LNCaP clone FGC (cell line): ENCODE measurements around the gene CHRM2.

Experiments used
- DNase-seq: peaks from one replicate; pipeline ENCODE4 v3.0.0-alpha.2; 2011; ENCODE audit warnings: low read depth
- H3K4me3 ChIP-seq: 2 replicates; pipeline ENCODE4 v1.5.1; 2011; ENCODE audit warnings: mild to moderate bottlenecking, low read depth, low read length, control low read depth
- TF ChIP-seq, protein P1 (sequence below): IDR thresholded peaks from 2 replicates; pipeline ENCODE4 v1.5.1; 2012; ENCODE audit warnings: mild to moderate bottlenecking; ENCODE audit not compliant: control insufficient read depth, insufficient read depth; ENCODE audit errors: extremely low read depth

The CHRM2 gene

GRCh38 chr7:137025469-137026175, 157.2 kb downstream of the CHRM2 start:
- no peak for DNase-seq
- no peak overlapping the region for H3K4me3 ChIP-seq
- TF ChIP-seq, protein P1, sequence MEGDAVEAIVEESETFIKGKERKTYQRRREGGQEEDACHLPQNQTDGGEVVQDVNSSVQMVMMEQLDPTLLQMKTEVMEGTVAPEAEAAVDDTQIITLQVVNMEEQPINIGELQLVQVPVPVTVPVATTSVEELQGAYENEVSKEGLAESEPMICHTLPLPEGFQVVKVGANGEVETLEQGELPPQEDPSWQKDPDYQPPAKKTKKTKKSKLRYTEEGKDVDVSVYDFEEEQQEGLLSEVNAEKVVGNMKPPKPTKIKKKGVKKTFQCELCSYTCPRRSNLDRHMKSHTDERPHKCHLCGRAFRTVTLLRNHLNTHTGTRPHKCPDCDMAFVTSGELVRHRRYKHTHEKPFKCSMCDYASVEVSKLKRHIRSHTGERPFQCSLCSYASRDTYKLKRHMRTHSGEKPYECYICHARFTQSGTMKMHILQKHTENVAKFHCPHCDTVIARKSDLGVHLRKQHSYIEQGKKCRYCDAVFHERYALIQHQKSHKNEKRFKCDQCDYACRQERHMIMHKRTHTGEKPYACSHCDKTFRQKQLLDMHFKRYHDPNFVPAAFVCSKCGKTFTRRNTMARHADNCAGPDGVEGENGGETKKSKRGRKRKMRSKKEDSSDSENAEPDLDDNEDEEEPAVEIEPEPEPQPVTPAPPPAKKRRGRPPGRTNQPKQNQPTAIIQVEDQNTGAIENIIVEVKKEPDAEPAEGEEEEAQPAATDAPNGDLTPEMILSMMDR: no peak

DNA sequence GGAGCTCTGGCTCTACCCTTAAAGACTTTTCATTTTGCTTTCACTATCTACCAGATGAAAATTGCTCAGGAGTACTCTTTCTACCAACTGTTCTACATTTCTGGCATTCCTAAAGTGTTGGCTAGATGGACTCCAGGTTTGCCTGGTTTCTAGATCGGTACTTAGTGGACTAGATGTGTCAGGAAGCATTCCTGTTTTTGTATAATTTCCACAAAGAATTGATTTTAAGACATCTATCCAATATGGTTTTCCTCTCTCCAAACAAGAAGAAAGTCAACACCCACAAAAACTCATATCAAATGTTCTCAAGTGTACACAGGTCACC, 157.7 kb downstream of the CHRM2 start:
- no peak for DNase-seq
- H3K4me3 ChIP-seq: no peak overlapping the region
- TF ChIP-seq, protein P1: no peak

DNA sequence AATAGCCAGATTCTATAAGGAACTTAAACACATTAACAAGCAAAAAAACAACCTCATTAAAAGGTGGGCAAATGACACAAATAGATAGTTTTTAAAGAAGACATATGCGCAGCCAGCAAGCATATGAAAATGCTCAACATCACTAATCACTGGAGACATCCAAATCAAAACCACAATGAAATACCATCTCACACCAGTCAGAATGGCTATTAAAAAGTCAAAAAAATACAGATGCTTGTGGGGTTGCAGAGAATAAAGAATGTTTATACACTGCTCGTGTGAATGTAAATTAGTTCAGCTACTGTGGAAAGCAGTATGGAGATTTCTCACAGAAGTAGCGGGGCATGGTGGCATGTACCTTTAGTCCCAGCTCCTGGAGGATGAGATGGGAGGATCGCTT, 164.0 kb downstream of the CHRM2 start:
- TF ChIP-seq, protein P1: no peak
- H3K4me3 ChIP-seq: no peak overlapping the region
- no peak for DNase-seq

- no peak overlapping the region for H3K4me3 ChIP-seq
- DNase-seq: no peak
- TF ChIP-seq, protein P1: no peak
These were observed 168.3 kb downstream of the CHRM2 start for GRCh38 chr7:137036768-137037167.

DNA sequence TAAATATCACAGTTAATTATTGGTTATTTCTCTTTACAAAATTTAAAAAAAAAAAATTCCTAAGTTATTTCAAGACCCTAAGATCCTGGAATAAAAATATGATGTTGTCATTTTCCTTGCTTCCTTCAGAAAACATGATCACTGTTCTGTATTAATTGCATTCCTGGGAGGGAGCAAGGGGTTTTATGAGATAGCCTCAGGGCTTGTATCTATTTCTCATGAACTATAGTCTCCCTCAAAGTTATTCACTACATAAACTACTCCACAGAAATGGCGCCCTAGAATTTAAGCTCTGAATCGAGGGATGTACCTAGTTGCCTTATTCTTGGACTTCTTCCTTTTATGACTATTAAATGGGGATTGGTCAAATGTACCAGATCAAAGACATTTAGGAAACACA, 170.3 kb downstream of the CHRM2 start:
- TF ChIP-seq, protein P1: no peak
- DNase-seq: no peak
- H3K4me3 ChIP-seq: no peak overlapping the region

- TF ChIP-seq, protein P1: no peak
- no peak for DNase-seq
- H3K4me3 ChIP-seq: no peak overlapping the region
These were observed 172.3 kb downstream of the CHRM2 start for GRCh38 chr7:137040745-137041144.

DNA sequence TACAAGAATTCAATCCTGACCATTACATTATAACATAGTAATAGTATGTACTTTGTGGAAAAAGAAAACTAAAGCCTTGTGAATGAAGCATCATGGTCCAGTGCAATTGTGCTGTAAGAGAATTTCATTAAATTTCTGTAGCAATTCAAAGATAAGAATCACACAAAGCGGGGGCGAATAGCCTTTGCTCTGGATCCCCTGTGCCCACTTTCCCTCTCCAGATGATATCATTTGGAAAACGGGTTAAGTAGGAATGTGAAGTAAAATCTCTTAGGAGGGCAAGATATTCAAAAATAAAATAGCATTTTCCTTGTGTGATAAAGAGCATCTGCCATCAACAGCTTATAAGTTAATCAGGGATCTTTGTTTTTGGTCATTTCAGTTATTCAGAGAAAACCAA, 177.1 kb downstream of the CHRM2 start:
- TF ChIP-seq, protein P1: no peak
- no peak overlapping the region for H3K4me3 ChIP-seq
- DNase-seq: no peak
